Tibial nerve (tissue), 3 donors: ENCODE data around the gene FGFR4.

Experiments used
- CTCF ChIP-seq, 5 experiments: fragments of 200-600 bp in 3 of 5; fragments of 450-650 bp in 2 of 5; sonication (generic) in 3 of 5; IDR thresholded peaks; one replicate each; pipeline ENCODE4 v1.5.1; 2016 to 2019; ENCODE audit warnings: antibody characterized with exemption in 5 of 5, mild to moderate bottlenecking in 3 of 5, moderate library complexity in 2 of 5
- POLR2A ChIP-seq, 2 donors: fragments of 450-650 bp; IDR thresholded peaks; one replicate each; pipeline ENCODE4 v1.6.1; 2017; ENCODE audit warnings: antibody characterized with exemption in 2 of 2, mild to moderate bottlenecking in 2 of 2, moderate library complexity in 2 of 2

- TF ChIP-seq CTCF (IDR thresholded peaks at IDR 0.05) = no peak
- no peak for TF ChIP-seq POLR2A (IDR thresholded peaks at IDR 0.05)
Measured at GRCh38 chr5:177140312-177140711, 53.6 kb downstream of the FGFR4 start.
